ENCODE results near the gene CALHM5. TPM values are rescaled to one million over a fixed set of nuclear protein-coding genes. Genes with fewer than 3 reads are reported as not detected.

CALHM5 gene
- total RNA-seq, 1 donor from 2014 or later = 0.46 TPM

DNA sequence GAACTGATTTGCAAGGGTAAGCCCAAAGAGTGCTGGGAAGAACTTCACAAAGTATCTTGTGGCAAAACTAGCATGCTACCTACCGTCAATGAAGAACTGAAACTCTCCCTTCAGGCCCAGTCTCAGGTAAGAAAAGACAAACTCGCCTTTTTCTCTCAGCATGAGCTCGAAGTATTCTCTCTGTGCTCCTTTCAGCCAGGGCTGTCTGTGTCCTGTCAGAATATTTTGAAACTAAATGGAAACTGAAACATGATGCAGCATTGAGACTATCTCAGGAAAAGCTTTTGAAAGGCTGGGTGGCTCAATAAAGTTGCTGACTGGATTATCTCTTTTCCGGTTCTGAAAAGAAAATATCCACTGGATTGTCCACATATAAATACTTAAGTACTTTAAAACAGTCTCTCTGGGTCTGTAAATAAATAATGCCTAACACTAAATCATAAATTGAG lies 696 bp downstream of the CALHM5 start:
- peak overlapping the region; percentile 50 for H3K27ac Mint-ChIP-seq
- H3K27me3 Mint-ChIP-seq = no peaks in the 10 kb centered on the region
- DNase-seq (ENCODE audit: extremely low spot score, unreplicated experiment) = no peak
- peaks cover 21% of the 10 kb centered on the region for H3K4me1 Mint-ChIP-seq (ENCODE audit: unreplicated experiment)
- H3K4me3 Mint-ChIP-seq = peak overlapping the region; percentile 39
- TF ChIP-seq CTCF (conservative IDR thresholded peaks at IDR 0.05) = no peak
- no peaks in the 10 kb centered on the region for H3K36me3 Mint-ChIP-seq
- H3K9me3 Mint-ChIP-seq = peaks cover 11% of the 10 kb centered on the region

DNA sequence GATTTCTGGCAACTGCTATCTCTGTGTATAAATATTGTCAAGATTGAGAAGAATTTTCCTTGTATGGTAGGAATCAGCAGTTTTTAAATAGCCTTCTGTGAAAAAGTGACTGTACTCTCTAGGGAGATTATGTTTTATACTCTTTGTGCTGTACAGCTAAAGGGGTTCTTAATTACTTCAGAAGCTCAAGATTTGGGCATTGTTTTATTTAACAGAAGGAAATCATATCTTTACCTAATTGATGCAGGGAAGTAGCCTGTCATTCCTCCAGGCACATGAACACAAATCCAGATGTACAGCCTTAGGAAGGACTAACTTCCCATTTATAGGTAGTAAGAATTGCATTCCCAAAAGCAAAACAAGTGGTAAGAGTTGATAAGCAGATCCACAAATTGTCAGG lies 1.3 kb downstream of the CALHM5 start:
- Mint-ChIP-seq H3K4me1 (ENCODE audit: unreplicated experiment) (peaks cover 21% of the 10 kb centered on the region), H3K27ac (no peak overlapping the region), H3K36me3 (no peaks in the 10 kb centered on the region), H3K27me3 (no peaks in the 10 kb centered on the region), H3K9me3 (peaks cover 11% of the 10 kb centered on the region), H3K4me3 (no peak overlapping the region)
- no peak for DNase-seq (ENCODE audit: extremely low spot score, unreplicated experiment)
- TF ChIP-seq CTCF (conservative IDR thresholded peaks at IDR 0.05) = no peak

GRCh38 chr6:116513224-116513875 lies 1.9 kb downstream of the CALHM5 start:
- Mint-ChIP-seq H3K4me3 (no peak overlapping the region), H3K27me3 (peaks cover 4% of the 10 kb centered on the region), H3K27ac (no peak overlapping the region)

DNA sequence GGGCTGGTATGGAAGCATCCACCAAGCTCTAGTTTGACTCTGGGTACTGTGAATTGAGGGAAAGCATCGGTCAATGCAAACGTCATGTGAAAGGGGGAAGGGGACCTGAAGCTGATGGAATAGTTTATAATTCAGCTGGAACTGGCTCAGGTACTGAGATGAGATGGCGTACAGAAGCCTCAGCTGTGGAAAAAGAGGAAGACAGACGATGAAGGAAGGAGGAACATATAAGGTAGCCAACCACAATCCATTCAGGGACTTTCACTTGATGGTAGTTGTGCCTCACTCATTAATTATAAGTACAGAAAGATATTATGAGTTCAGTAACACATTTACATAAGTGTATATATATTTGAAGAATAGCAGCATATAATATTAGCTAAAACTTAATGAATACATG lies 2.7 kb downstream of the CALHM5 start:
- peaks cover 33% of the 10 kb centered on the region for H3K4me1 Mint-ChIP-seq (ENCODE audit: unreplicated experiment)
- H3K4me3 Mint-ChIP-seq = no peak overlapping the region
- peaks cover 4% of the 10 kb centered on the region for H3K27me3 Mint-ChIP-seq
- no peaks in the 10 kb centered on the region for H3K36me3 Mint-ChIP-seq
- DNase-seq (ENCODE audit: extremely low spot score, unreplicated experiment) = no peak
- no peak overlapping the region for H3K27ac Mint-ChIP-seq
- H3K9me3 Mint-ChIP-seq = peaks cover 4% of the 10 kb centered on the region
- no peak for TF ChIP-seq CTCF (conservative IDR thresholded peaks at IDR 0.05)

More at GRCh38 chr6:116513224-116513875, 1.9 kb downstream of the CALHM5 start:
- no peak for TF ChIP-seq CTCF (conservative IDR thresholded peaks at IDR 0.05)
- DNase-seq (ENCODE audit: extremely low spot score, unreplicated experiment) = no peak
- Mint-ChIP-seq H3K9me3 (peaks cover 11% of the 10 kb centered on the region), H3K4me1 (ENCODE audit: unreplicated experiment) (peaks cover 25% of the 10 kb centered on the region), H3K36me3 (no peaks in the 10 kb centered on the region)

GRCh38 chr6:116515141-116515540 lies 3.7 kb downstream of the CALHM5 start:
- Mint-ChIP-seq H3K9me3 (no peaks in the 10 kb centered on the region), H3K27me3 (peaks cover 4% of the 10 kb centered on the region), H3K4me3 (no peak overlapping the region), H3K27ac (no peak overlapping the region), H3K4me1 (ENCODE audit: unreplicated experiment) (peaks cover 33% of the 10 kb centered on the region), H3K36me3 (no peaks in the 10 kb centered on the region)
- no peak for TF ChIP-seq CTCF (conservative IDR thresholded peaks at IDR 0.05)
- DNase-seq (ENCODE audit: extremely low spot score, unreplicated experiment) = no peak
